BLaER1 (cell line): Measurements from ENCODE around the gene RYR3.

Experiments used
- H3K27ac ChIP-seq: shearing (Covaris generic); formaldehyde crosslinking; 2 replicates; pipeline ENCODE4 v1.8.1; 2022
- H3K27me3 ChIP-seq: shearing (Covaris generic); formaldehyde crosslinking; 2 replicates; pipeline ENCODE4 v1.8.1; 2022
- H3K36me3 ChIP-seq: shearing (Covaris generic); formaldehyde crosslinking; 2 replicates; pipeline ENCODE4 v1.8.1; 2022
- H3K4me1 ChIP-seq: shearing (Covaris generic); formaldehyde crosslinking; 2 replicates; pipeline ENCODE4 v1.8.1; 2022
- H3K4me2 ChIP-seq: shearing (Covaris generic); formaldehyde crosslinking; 2 replicates; pipeline ENCODE4 v1.8.1; 2022
- H3K4me3 ChIP-seq: shearing (Covaris generic); formaldehyde crosslinking; 2 replicates; pipeline ENCODE4 v1.8.1; 2022
- H3K9ac ChIP-seq: shearing (Covaris generic); formaldehyde crosslinking; 2 replicates; pipeline ENCODE4 v1.8.1; 2022
- H3K9me3 ChIP-seq: shearing (Covaris generic); formaldehyde crosslinking; 2 replicates; pipeline ENCODE4 v1.8.1; 2022
- H4K20me1 ChIP-seq: shearing (Covaris generic); formaldehyde crosslinking; 2 replicates; pipeline ENCODE4 v1.8.1; 2022
- Cebpa-rat ChIP-seq: shearing (Covaris generic); IDR thresholded peaks from 2 replicates; pipeline ENCODE4 v1.8.1; 2022

Gene RYR3

DNA sequence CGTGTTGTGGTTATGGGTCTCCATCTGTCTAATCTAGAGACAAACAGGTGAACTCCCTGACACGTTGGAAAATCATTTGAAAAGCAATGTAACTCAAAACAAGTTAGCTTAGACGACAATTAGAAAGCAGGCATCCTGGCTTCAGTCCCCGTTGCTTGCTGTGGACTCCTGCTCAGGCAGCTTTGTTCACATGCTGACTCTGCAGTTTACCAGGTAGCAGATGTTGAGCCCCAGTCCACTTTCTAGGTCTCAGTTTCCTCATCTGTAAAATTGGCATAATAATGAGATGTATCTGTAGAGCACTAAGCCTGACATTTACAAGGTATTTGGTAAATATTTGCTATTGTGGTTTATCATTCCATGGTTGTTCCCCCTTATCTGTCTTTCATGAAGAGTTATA lies 330.3 kb downstream of the RYR3 start:
- TF ChIP-seq Cebpa-rat, result no peak
- Histone ChIP-seq H3K9me3 (no peaks in the 10 kb centered on the region), H3K4me3 (no peak overlapping the region), H3K4me1 (peaks cover 39% of the 10 kb centered on the region), H3K27ac (peak overlapping the region; percentile 79; the same call in 1 of the 2 replicates), H3K4me2 (peak overlapping the region; percentile 76), H3K9ac (no peak overlapping the region), H4K20me1 (no peaks in the 10 kb centered on the region), H3K27me3 (no peaks in the 10 kb centered on the region), H3K36me3 (no peaks in the 10 kb centered on the region)

DNA sequence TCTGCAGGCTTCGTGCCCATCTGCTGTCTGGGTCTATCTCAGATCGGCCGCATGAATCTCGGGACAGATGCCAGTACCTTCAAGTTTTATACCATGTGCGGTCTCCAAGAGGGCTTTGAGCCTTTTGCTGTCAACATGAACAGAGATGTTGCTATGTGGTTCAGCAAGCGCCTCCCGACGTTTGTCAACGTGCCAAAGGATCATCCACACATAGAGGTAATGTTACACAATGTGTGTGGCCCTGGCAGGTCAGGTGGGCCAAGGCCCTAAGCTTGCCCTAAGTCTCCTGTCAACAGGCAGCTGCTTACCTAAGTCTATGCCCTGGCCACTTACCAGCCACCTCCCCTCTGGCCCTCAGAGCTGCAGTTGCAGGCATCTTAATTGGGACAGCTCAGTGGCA lies 333.5 kb downstream of the RYR3 start:
- H3K4me2 ChIP-seq, result no peak overlapping the region
- H3K27ac ChIP-seq, result no peak overlapping the region
- H4K20me1 ChIP-seq, result no peaks in the 10 kb centered on the region
- TF ChIP-seq Cebpa-rat, result no peak
- no peak overlapping the region for H3K4me3 ChIP-seq
- H3K27me3 ChIP-seq, result no peaks in the 10 kb centered on the region
- H3K36me3 ChIP-seq, result no peaks in the 10 kb centered on the region
- no peak overlapping the region for H3K9ac ChIP-seq
- no peaks in the 10 kb centered on the region for H3K9me3 ChIP-seq
- H3K4me1 ChIP-seq, result peaks cover 38% of the 10 kb centered on the region

DNA sequence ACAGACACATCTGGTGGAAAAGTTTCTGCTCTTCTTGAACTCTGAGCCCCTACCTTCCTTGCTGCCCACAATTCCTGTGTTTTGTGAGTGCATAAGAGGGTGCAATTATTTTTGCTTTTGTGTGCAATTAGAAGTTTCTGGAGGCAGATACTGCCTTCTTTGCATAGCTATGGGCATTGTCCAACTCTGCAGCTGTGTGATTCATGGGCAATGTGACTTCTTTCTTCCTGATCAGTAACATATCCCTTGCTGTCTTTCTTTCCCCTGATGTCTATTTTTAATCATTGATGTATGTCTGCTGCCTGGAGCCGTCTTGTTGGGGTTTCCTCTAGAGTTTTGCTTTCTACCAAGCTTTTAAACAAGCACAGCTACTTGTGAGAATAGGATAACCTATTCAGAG lies 336.0 kb downstream of the RYR3 start:
- Histone ChIP-seq H3K9ac (no peak overlapping the region), H3K36me3 (no peaks in the 10 kb centered on the region), H3K27me3 (no peaks in the 10 kb centered on the region), H3K4me3 (no peak overlapping the region), H3K4me1 (peaks cover 14% of the 10 kb centered on the region), H3K4me2 (peak overlapping the region; percentile 38), H3K27ac (no peak overlapping the region), H3K9me3 (no peaks in the 10 kb centered on the region), H4K20me1 (no peaks in the 10 kb centered on the region)
- TF ChIP-seq Cebpa-rat, result no peak

DNA sequence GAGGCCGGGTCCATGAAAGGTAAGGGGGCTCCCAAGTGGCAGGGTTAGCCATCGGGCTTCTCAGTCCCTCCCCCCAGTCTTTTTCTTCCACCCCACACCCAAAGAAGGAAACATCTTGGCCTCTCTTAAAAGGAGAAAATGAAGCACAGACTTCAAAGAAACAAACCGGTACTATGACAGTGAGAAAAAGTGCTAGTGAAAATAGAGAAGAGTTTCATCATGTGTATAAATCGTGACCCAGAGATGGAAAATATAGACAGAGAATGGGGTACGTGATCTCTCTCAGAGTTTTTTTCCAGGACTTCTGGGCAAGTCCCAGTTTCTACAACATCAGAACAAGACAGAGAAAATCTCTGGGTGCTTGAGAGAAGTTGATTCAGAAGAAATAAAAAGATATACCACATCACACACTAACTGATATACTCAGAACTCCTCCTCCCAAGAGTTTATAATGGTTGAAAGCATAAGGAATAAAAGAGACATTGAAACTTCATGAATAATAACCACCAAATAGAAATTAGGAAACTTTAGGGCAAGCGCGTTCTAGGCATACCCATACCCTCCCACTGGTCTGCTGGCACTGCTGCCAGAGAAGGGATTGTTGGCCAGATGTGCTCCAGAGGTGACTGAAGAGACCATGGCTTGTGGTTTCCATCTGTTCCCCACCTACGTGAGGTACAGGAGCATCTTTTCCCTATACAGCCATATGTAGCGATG lies 338.6 kb downstream of the RYR3 start:
- H3K9ac ChIP-seq, result no peak overlapping the region
- no peak overlapping the region for H3K27ac ChIP-seq
- H3K27me3 ChIP-seq, result no peaks in the 10 kb centered on the region
- H3K4me1 ChIP-seq, result peaks cover 14% of the 10 kb centered on the region
- TF ChIP-seq Cebpa-rat, result no peak
- no peaks in the 10 kb centered on the region for H3K9me3 ChIP-seq
- H3K4me2 ChIP-seq, result no peak overlapping the region
- H3K36me3 ChIP-seq, result no peaks in the 10 kb centered on the region
- no peaks in the 10 kb centered on the region for H4K20me1 ChIP-seq
- no peak overlapping the region for H3K4me3 ChIP-seq

DNA sequence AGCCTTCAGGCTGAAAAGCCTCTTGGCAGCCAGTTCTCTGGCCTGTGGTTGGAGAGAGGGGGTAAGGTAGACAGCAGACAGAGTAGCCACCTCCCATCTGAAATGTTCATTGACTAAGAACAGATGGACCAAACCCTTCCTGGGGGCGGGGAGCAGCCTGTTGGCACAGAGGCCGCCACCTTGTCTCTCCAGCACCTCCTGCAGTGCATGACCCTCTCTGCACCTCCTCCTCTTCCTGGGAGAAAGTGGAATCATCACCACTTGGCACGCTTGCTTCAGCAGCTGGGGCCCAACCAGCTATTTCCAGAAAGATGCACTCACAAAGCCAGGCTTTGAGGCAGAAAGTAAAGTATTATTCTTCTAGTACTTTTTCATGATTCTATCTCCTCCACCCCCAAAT lies 344.1 kb downstream of the RYR3 start:
- no peaks in the 10 kb centered on the region for H3K36me3 ChIP-seq
- no peak for TF ChIP-seq Cebpa-rat
- no peak overlapping the region for H3K27ac ChIP-seq
- no peak overlapping the region for H3K4me3 ChIP-seq
- H4K20me1 ChIP-seq, result no peaks in the 10 kb centered on the region
- no peaks in the 10 kb centered on the region for H3K4me1 ChIP-seq
- H3K27me3 ChIP-seq, result no peaks in the 10 kb centered on the region
- peaks cover 7% of the 10 kb centered on the region; the same call in 1 of the 2 replicates for H3K9me3 ChIP-seq
- no peak overlapping the region for H3K9ac ChIP-seq
- no peak overlapping the region for H3K4me2 ChIP-seq

DNA sequence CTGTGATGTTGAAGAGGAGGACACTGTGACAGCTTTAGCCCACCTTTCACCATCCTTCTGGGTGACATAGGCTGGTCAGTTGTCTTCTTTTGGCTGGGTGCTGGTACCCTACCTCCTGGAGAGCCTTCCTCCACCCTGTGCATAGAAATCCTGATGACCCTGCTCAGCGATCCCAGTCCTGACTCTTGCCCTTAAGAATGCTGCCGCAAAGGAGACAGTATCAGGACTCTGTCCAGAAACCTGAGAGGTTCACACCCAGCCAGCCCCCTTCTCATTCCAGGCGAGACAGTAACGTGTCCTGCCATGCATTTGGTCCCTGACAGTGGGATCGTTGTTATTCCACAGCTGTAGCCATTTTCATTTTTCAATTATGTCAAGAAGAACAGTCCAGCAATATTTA lies 344.7 kb downstream of the RYR3 start:
- TF ChIP-seq Cebpa-rat, result no peak
- Histone ChIP-seq H3K4me1 (no peaks in the 10 kb centered on the region), H3K4me2 (no peak overlapping the region), H4K20me1 (no peaks in the 10 kb centered on the region), H3K27ac (no peak overlapping the region), H3K27me3 (no peaks in the 10 kb centered on the region), H3K9ac (no peak overlapping the region), H3K9me3 (peaks cover 7% of the 10 kb centered on the region; the same call in 1 of the 2 replicates), H3K36me3 (no peaks in the 10 kb centered on the region), H3K4me3 (no peak overlapping the region)

DNA sequence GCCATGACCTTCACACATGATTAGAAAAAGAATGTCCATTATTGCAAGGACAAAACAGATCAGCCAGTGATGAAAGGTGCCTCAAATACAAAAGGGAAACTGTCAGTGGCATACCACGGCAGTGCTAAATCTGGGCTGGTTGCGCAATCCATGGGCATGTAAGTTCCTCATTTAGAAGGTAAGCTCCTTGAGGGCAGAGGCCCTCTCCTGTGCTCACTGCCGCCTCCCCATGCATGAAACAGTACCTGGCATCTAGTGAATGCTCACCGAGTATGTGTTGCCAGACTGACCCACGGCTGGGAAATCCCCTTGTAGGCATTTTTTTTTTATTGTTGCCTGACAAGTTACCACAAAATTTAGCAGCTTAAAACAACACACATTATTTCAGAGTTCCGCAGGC lies 345.4 kb downstream of the RYR3 start:
- peaks cover 7% of the 10 kb centered on the region; the same call in 1 of the 2 replicates for H3K9me3 ChIP-seq
- TF ChIP-seq Cebpa-rat, result peak; percentile 98
- no peak overlapping the region for H3K9ac ChIP-seq
- no peak overlapping the region for H3K4me3 ChIP-seq
- no peaks in the 10 kb centered on the region for H3K4me1 ChIP-seq
- H3K4me2 ChIP-seq, result no peak overlapping the region
- H3K27ac ChIP-seq, result no peak overlapping the region
- no peaks in the 10 kb centered on the region for H3K27me3 ChIP-seq
- H3K36me3 ChIP-seq, result no peaks in the 10 kb centered on the region
- no peaks in the 10 kb centered on the region for H4K20me1 ChIP-seq

DNA sequence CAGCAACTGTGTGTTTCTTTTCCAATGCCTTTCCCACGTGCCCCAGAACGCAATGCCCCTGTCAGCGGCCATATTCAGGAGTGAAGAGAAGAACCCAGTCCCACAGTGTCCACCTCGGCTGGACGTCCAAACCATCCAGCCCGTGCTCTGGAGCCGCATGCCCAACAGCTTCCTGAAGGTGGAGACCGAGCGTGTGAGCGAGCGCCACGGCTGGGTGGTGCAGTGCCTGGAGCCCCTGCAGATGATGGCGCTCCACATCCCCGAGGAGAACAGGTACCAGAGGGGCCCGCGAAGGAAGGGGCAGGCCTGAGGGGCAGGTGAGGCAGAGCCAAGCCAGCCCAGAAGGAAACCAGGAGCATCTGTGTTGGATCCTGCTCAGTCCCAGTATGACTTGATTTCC lies 349.4 kb downstream of the RYR3 start:
- H3K9me3 ChIP-seq, result peaks cover 7% of the 10 kb centered on the region; the same call in 1 of the 2 replicates
- TF ChIP-seq Cebpa-rat, result no peak
- H3K4me1 ChIP-seq, result no peaks in the 10 kb centered on the region
- no peak overlapping the region for H3K4me2 ChIP-seq
- H3K27me3 ChIP-seq, result no peaks in the 10 kb centered on the region
- H3K36me3 ChIP-seq, result no peaks in the 10 kb centered on the region
- no peak overlapping the region for H3K27ac ChIP-seq
- no peak overlapping the region for H3K4me3 ChIP-seq
- no peaks in the 10 kb centered on the region for H4K20me1 ChIP-seq
- H3K9ac ChIP-seq, result no peak overlapping the region

DNA sequence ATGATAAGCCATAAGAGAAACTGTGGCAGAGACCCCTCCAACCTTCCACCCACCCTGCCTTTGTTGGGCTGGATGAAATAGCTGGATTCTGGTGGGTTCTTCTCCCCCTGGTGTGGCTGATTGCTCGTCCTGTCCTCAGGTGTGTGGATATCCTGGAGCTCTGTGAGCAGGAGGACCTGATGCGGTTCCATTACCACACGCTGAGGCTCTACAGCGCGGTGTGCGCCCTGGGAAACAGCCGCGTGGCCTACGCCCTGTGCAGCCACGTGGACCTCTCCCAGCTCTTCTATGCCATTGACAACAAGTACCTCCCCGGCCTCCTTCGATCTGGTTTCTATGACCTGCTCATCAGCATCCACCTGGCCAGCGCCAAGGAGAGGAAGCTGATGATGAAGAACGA lies 351.2 kb downstream of the RYR3 start:
- no peak overlapping the region for H3K4me3 ChIP-seq
- no peaks in the 10 kb centered on the region for H4K20me1 ChIP-seq
- no peak for TF ChIP-seq Cebpa-rat
- H3K9me3 ChIP-seq, result no peaks in the 10 kb centered on the region
- H3K27ac ChIP-seq, result no peak overlapping the region
- no peak overlapping the region for H3K4me2 ChIP-seq
- H3K27me3 ChIP-seq, result no peaks in the 10 kb centered on the region
- no peak overlapping the region for H3K9ac ChIP-seq
- no peaks in the 10 kb centered on the region for H3K36me3 ChIP-seq
- no peaks in the 10 kb centered on the region for H3K4me1 ChIP-seq

DNA sequence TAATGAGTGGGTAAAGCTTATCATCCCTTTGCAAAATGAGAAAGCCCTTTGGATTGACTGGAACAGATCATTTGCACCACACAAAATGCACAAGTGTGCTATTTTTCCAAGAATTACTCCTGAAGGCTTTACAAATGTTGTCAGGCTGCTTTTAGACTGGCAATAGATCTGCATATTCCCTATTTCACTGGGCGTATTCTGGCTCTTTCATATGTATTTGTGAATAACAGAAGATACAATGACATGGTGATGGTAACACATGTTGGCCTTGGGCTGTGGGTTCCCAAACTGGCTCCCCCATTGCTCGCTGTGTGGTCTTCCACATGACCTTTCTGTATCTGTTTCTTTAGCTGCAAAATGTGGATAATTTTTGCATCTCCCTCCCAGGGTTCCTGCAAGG lies 354.2 kb downstream of the RYR3 start:
- Histone ChIP-seq H4K20me1 (no peaks in the 10 kb centered on the region), H3K9ac (no peak overlapping the region), H3K9me3 (no peaks in the 10 kb centered on the region), H3K36me3 (no peaks in the 10 kb centered on the region), H3K27me3 (no peaks in the 10 kb centered on the region), H3K4me3 (no peak overlapping the region), H3K4me1 (no peaks in the 10 kb centered on the region), H3K27ac (no peak overlapping the region), H3K4me2 (no peak overlapping the region)
- no peak for TF ChIP-seq Cebpa-rat

DNA sequence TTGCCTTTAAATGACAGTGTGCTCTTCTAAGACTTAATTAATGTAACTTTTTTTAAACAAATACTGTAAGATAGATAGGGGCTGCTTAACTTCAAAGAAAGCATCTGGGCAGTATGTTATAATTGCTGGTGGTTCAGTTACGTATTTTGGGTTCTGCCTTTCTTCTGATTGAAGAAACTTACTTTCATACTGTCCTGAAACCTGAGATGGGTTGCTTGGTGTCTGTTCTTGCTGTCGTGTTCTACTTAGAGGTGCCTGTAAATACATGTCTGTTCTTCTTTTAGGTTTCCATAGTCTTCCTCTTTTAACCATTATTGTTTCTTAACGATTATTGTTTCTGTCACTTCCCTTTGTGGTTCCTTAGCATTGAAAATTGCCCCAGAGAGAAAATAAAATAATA lies 359.8 kb downstream of the RYR3 start:
- no peak overlapping the region for H3K9ac ChIP-seq
- H3K4me3 ChIP-seq, result no peak overlapping the region
- peaks cover 6% of the 10 kb centered on the region; the same call in 1 of the 2 replicates for H3K4me1 ChIP-seq
- H3K36me3 ChIP-seq, result no peaks in the 10 kb centered on the region
- no peak overlapping the region for H3K4me2 ChIP-seq
- H4K20me1 ChIP-seq, result no peaks in the 10 kb centered on the region
- no peaks in the 10 kb centered on the region for H3K27me3 ChIP-seq
- no peak for TF ChIP-seq Cebpa-rat
- H3K27ac ChIP-seq, result no peak overlapping the region
- H3K9me3 ChIP-seq, result no peaks in the 10 kb centered on the region
